SIG-M5 (cell line): ENCODE data around the gene BMP7.
"Not testable (repeated sequence)": the region's sequence is repeated elsewhere in the genome, so short reads cannot be mapped to it uniquely, and the experiment has no call there.

Experiments
- DNase-seq: peaks from one replicate; lab custom pipeline; 2025; lab: John Stamatoyannopoulos, UW

The BMP7 gene

DNA sequence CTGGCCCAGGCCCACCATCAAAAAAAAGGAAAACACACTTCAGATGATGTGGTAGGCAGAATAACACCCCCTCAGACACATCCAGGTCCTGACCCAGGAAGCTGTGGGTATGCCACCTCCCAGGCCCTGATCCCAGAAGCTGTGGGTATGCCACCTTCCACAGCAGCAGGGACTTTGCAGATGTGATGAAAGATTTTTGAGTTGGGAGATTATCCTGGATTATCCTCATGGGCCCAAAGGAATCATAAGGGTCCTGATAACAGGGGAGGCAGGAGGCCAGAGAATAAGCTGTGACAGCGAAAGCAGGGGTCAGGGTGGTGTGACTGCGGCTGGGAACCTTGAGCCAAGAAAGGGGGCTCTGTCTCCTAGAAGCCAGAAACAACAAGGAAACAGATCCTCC lies 55.0 kb downstream of the BMP7 start:
- no peak for DNase-seq

GRCh38 chr20:57210911-57211280 lies 55.5 kb downstream of the BMP7 start:
- no peak for DNase-seq

- DNase-seq = no peak
Measured at GRCh38 chr20:57210054-57210910, 56.2 kb downstream of the BMP7 start.

- DNase-seq = no peak
Measured at GRCh38 chr20:57209413-57209812, 57.0 kb downstream of the BMP7 start.

DNA sequence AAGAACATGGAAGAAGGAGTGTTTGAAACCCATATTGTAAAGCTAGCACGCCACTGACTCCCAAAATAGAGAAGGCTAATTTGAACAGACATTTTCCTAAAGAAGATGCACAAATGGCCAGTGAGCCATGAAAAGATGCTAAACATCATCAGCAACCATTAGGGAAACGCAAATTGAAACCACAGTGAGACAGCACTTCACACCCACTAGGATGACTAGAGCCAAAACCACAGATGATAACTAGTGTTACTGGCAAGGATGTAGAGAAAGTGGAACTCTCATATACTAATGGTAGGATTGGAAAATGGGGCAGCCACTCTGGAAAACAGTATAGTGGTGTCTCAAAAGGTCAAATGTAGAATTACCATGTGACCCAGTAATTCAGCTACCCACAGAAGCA lies 58.2 kb downstream of the BMP7 start:
- no peak for DNase-seq

DNA sequence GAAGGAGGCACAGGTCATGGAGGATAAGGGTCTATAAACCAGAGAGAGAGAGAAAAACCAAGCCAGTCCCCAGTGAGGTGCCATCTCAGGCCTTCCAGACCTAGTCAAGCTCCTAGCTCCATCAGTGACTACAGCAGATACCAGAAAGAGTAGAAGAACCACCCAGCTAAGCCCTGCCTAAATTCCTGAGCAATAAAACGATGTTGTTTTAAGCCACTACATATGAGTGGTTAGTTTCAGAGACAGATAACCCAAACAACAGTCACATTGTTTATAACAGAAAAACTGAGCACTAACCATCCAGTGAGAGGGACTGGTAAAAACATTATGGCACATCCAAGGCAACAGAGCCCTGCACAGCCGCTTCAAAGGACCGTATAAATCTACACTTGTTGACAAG lies 59.2 kb downstream of the BMP7 start:
- DNase-seq = no peak

GRCh38 chr20:57205606-57206219 lies 60.7 kb downstream of the BMP7 start:
- no peak for DNase-seq

GRCh38 chr20:57203986-57204385 lies 62.5 kb downstream of the BMP7 start:
- no peak for DNase-seq

GRCh38 chr20:57203204-57203603 lies 63.2 kb downstream of the BMP7 start:
- no peak for DNase-seq

DNA sequence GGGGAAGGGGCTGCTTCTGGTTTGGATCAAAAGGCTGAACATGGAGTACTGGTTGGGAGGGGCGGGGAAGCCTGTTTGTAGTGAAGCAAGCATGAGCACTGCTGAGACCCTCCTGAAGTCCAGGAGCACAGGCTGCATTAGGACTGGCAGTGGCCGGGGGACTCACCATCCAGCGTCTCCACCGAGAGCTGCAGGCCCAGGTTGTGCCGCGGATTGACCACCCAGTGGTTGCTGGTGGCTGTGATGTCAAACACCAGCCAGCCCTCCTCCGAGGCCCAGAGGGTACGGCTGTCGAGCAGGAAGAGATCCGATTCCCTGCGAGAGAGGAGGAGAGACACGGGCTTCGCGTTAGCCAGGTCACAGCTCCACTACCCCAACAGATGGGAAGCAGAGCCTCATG lies 64.1 kb downstream of the BMP7 start:
- no peak for DNase-seq

DNA sequence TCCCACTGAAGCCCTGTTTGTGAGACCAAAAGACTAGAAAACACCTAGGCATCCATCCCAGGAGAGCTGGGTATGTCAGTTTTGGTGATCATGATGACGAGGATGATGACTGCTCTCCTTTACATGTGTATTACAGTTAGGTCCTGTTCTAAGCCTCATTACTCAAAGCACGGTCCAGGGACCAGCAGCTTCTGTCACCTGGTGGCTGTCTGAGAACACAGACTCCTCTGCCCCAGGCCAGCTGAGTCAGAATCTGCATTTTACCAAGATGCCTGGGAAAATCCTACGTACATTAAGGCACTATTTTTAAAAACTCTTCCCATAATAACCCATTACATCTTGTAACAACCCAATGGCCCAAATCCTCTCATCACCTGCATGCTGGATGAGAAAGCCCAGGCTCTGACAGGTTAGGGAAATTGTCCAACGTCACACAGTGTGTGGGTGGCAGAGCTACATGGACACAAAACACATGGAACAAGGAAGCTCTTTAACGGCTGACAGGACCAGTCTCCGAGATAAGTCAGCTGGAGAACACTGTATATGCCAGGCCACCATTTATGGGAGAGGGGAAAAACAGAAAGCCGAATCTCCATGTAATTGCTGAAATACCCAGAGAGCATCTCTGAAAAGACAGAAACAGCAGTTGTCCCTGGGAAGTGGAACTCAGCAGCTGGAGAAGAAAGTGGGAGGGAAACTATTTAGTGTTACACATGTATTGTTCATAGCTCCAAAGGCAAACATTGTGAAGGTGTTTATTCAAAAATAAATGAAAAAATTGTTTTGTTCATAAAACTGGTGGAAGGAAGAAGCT lies 65.4 kb downstream of the BMP7 start:
- no peak for DNase-seq

- DNase-seq = no peak
Measured at GRCh38 chr20:57199656-57200405, 66.6 kb downstream of the BMP7 start.

DNA sequence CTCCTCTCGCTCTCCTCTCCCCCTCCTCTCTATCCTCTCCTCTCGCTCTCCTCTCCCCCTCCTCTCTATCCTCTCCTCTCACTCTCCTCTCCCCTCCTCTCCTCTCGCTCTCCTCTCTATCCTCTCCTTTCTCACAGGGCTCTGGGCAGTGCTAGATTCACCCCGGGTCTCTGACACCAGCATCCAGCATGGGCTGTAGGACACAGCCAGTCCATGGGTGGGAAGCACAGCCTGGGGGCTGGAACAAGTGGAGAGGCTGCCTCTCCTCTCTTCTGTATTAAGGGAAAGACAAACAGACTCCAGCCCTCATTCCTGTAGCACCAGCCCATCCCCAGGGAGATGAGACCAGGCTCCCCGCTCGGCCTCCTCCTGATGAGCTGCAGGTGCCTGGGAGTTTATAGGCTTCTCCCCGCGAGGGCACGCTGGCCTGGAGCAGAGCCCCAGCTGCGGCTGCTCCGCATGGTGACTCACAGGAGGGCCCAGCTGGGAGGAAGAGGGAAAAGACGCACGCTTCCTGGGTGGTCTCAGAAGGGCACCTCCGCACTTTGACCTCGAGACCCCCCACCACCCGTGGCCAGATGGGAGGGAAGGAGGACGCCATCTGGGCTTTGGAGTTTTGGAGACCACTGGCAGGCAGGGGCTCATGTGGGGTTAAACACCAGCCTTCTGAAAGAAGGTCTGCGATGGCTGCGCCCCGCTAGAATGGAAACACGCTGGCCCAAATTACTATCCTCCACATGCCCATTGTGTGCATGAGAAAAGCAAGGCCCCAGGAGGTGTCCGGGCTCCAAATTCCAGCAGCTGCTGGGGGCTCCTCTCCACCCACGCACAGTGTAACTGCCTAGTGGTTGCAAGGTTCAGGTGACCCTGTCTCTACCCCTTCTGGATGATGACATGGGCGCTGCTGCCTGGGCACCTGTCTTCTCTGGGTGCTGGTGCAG lies 68.0 kb downstream of the BMP7 start:
- DNase-seq = no peak

DNA sequence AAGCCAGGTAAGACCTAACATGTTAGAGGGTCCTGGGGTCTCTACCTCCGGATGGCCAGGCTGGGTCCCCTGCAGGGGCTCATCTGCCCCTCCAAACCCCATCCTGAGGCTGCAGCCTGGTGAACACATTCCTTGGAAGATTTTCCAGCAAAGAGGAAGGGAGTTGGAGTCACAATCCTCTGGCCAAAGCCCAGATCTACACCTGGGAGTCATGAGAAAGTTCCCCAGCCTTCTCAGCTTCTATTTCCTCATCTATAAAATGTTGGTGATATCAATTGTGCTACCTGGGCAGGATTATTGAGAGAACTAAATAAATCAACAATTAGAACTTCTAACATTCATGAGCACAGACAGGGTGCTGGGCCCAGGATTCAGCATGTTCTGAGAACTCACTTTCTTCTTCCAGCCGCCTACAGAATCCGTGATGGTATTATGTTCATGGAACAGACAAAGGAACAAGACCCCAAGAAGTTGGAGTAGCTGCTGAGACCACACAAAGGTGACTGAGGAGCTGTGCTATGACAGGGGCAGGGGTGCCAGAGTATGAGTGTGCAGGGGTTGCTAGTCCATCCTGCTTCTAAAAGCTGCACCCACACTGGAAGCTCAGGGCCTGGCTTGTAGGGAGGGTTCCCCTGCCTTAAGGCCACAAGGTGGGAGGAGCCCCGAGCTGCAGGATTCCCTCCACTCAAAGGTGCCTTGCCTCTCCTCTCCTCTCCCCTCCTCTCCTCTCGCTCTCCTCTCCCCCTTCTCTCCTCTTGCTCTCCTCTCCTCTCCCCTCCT lies 68.9 kb downstream of the BMP7 start:
- no peak for DNase-seq

- DNase-seq = no peak
Measured at GRCh38 chr20:57195469-57196100, 70.9 kb downstream of the BMP7 start.

DNA sequence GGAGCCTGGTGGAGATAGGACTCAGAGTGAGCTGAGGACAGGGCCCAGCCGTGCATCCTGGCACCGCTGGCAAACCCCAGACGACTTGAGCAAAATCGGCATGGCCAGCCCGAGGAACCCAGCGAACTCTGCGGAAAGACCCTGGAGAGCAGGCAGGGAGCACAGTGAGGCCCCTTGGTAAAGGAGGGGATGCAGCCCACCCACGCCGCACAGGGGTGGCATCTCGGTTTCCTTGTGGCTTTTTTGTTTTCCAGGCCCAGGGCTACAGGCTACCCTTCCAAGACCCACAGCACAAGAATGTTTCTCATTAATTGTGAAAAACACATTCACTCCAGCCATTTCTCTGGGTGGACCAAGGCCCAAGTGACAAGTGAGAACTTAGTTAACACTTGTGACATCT lies 71.4 kb downstream of the BMP7 start:
- no peak for DNase-seq

DNA sequence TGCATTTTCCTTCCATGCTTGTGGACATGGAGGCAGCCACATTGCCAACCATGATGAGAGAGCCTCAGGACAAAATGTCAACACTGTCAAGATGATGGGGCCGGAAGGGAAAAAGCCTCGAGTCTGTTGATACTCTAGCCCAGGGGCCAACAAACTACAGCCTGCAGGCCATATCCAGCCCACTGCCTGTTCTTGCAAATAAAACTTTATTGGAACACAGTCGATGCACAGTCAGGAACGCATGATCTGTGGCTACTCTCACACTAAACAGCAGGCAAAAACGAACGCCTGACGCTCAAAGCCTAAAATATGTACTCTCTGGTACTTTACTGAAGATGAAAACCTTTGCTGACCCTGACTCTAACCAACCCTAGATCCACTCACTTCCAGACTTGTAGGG lies 72.3 kb downstream of the BMP7 start:
- DNase-seq = no peak

DNA sequence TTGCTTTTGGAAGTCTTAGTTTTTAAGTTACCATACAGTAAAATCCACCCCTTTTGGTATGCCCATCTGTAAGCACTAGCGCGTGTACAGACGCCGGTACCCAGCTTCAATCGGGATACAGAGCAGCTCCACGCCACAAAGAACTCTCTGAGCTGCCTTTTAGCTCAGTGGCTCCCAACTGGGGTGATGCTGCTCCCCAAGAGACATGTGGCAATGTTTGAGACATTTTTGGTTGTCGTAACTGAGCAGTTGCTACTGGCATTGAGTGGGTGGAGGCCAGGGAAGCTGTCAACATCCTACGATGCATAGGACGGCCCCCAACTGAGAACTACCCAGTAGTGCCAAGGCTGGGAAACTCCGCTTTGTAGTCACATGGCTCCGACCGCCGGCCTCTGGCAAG lies 73.3 kb downstream of the BMP7 start:
- DNase-seq = no peak

GRCh38 chr20:57192311-57192710 lies 74.1 kb downstream of the BMP7 start:
- no peak for DNase-seq

DNA sequence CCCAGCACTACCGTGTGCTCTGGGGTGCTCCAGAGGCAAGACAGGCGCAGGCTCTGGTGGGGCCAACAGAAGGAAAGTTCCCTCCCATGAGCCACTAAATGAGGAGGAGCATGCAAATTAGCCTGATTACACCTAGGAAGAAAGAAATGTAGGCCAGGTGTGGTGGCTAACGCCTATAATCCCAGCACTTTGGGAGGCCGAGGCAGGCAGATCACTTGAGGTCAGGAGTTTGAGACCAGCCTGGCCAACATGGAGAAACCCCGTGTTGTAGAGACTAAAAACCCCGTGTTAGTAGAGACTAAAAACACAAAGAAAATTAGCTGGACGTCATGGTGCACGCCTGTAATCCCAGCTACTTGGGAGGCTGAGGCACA lies 75.2 kb downstream of the BMP7 start:
- DNase-seq = not testable (repeated sequence)
